ENCODE data around the gene SLC5A11. TPM values are rescaled to one million over a fixed set of nuclear protein-coding genes. Genes with fewer than 3 reads are reported as not detected.

SLC5A11 gene
- total and polyA plus RNA-seq, 4 donors = 0.15 to 4.1 (median 0.92) TPM

GRCh38 chr16:24822542-24822941, 23.2 kb upstream of the SLC5A11 start:
- TF ChIP-seq FOXA1 (IDR thresholded peaks at IDR 0.05) = no peak
- no peak for TF ChIP-seq RAD21 (IDR thresholded peaks at IDR 0.05)
- TF ChIP-seq YY1 (IDR thresholded peaks at IDR 0.05) = no peak
- TF ChIP-seq JUND (IDR thresholded peaks at IDR 0.05) = no peak
- TF ChIP-seq SP1 (IDR thresholded peaks at IDR 0.05) = no peak
- no peak for TF ChIP-seq FOXA2 (IDR thresholded peaks at IDR 0.05)
- no peak for TF ChIP-seq RXRA (IDR thresholded peaks at IDR 0.05)
- no peak for TF ChIP-seq NR2F2 (IDR thresholded peaks at IDR 0.05)
- TF ChIP-seq, protein P1, sequence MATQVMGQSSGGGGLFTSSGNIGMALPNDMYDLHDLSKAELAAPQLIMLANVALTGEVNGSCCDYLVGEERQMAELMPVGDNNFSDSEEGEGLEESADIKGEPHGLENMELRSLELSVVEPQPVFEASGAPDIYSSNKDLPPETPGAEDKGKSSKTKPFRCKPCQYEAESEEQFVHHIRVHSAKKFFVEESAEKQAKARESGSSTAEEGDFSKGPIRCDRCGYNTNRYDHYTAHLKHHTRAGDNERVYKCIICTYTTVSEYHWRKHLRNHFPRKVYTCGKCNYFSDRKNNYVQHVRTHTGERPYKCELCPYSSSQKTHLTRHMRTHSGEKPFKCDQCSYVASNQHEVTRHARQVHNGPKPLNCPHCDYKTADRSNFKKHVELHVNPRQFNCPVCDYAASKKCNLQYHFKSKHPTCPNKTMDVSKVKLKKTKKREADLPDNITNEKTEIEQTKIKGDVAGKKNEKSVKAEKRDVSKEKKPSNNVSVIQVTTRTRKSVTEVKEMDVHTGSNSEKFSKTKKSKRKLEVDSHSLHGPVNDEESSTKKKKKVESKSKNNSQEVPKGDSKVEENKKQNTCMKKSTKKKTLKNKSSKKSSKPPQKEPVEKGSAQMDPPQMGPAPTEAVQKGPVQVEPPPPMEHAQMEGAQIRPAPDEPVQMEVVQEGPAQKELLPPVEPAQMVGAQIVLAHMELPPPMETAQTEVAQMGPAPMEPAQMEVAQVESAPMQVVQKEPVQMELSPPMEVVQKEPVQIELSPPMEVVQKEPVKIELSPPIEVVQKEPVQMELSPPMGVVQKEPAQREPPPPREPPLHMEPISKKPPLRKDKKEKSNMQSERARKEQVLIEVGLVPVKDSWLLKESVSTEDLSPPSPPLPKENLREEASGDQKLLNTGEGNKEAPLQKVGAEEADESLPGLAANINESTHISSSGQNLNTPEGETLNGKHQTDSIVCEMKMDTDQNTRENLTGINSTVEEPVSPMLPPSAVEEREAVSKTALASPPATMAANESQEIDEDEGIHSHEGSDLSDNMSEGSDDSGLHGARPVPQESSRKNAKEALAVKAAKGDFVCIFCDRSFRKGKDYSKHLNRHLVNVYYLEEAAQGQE (IDR thresholded peaks at IDR 0.05) = no peak
- no peak for TF ChIP-seq TAF1 (conservative IDR thresholded peaks at IDR 0.05)
- no peak for TF ChIP-seq HNF4A (conservative IDR thresholded peaks at IDR 0.05)
- no peak for TF ChIP-seq HNF4G (IDR thresholded peaks at IDR 0.05)
- TF ChIP-seq, protein P2, sequence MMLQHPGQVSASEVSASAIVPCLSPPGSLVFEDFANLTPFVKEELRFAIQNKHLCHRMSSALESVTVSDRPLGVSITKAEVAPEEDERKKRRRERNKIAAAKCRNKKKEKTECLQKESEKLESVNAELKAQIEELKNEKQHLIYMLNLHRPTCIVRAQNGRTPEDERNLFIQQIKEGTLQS (IDR thresholded peaks at IDR 0.05) = no peak
- TF ChIP-seq CTCF (IDR thresholded peaks at IDR 0.05; ENCODE audit: low read depth, low read length, missing input control) = no peak
- no peak for TF ChIP-seq EGR1 (IDR thresholded peaks at IDR 0.05; ENCODE audit: low read depth in 2 of 2)
- TF ChIP-seq GABPA (IDR thresholded peaks at IDR 0.05 in 1 of 2, conservative IDR thresholded peaks at IDR 0.05 in 1 of 2) = no peak
- TF ChIP-seq ZBTB33 (IDR thresholded peaks at IDR 0.05) = no peak
- 89% methylated on average over 10 of the region's 10 CpGs for WGBS
- no peak for DNase-seq (ENCODE audit: low spot score)
- no peaks in the 10 kb centered on the region for H3K9me3 ChIP-seq (ENCODE audit: control insufficient read depth in 4 of 4, low read length in 3 of 4)
- H3K27me3 ChIP-seq (ENCODE audit: control insufficient read depth in 4 of 4, insufficient read depth in 4 of 4, low read length in 3 of 4) = no peaks in the 10 kb centered on the region
- no peak overlapping the region for H3K27ac ChIP-seq (ENCODE audit: low read depth in 1 of 2, low read length in 2 of 2)
- no peak overlapping the region for H3K9ac ChIP-seq (ENCODE audit: low read depth in 1 of 2, low read length in 2 of 2)
- peaks cover 16 to 81% (median 74%) of the 10 kb centered on the region in 4 donors for H3K36me3 ChIP-seq (ENCODE audit: control insufficient read depth in 4 of 4, insufficient read depth in 3 of 4, low read depth in 1 of 4, low read length in 3 of 4)
- H3K4me1 ChIP-seq (ENCODE audit: control insufficient read depth in 4 of 4, insufficient read depth in 4 of 4, low read length in 3 of 4) = no peaks in the 10 kb centered on the region
- no peak overlapping the region for H3K4me3 ChIP-seq (ENCODE audit: low read depth in 1 of 3, low read length in 3 of 3)

GRCh38 chr16:24822974-24823373, 22.8 kb upstream of the SLC5A11 start:
- 84% methylated on average over 8 of the region's 8 CpGs for WGBS
- Histone ChIP-seq H3K9ac (ENCODE audit: low read depth in 1 of 2, low read length in 2 of 2) (no peak overlapping the region), H3K27ac (ENCODE audit: low read depth in 1 of 2, low read length in 2 of 2) (no peak overlapping the region), H3K4me1 (ENCODE audit: control insufficient read depth in 4 of 4, insufficient read depth in 4 of 4, low read length in 3 of 4) (no peaks in the 10 kb centered on the region), H3K9me3 (ENCODE audit: control insufficient read depth in 4 of 4, low read length in 3 of 4) (no peaks in the 10 kb centered on the region), H3K27me3 (ENCODE audit: control insufficient read depth in 4 of 4, insufficient read depth in 4 of 4, low read length in 3 of 4) (no peaks in the 10 kb centered on the region), H3K36me3 (ENCODE audit: control insufficient read depth in 4 of 4, insufficient read depth in 3 of 4, low read depth in 1 of 4, low read length in 3 of 4) (peaks cover 19 to 79% (median 70%) of the 10 kb centered on the region in 4 donors), H3K4me3 (ENCODE audit: low read depth in 1 of 3, low read length in 3 of 3) (no peak overlapping the region)
- DNase-seq (ENCODE audit: low spot score) = no peak
- TF ChIP-seq GABPA (IDR thresholded peaks at IDR 0.05 in 1 of 2, conservative IDR thresholded peaks at IDR 0.05 in 1 of 2) (no peak), CTCF (IDR thresholded peaks at IDR 0.05; ENCODE audit: low read depth, low read length, missing input control) (no peak), ZBTB33 (IDR thresholded peaks at IDR 0.05) (no peak), RAD21 (IDR thresholded peaks at IDR 0.05) (no peak), FOXA2 (IDR thresholded peaks at IDR 0.05) (no peak)
- TF ChIP-seq, protein P2 (IDR thresholded peaks at IDR 0.05) = no peak

All from liver (tissue), 9 donors.